ENCODE measurements around the gene ATXN1.

DNA sequence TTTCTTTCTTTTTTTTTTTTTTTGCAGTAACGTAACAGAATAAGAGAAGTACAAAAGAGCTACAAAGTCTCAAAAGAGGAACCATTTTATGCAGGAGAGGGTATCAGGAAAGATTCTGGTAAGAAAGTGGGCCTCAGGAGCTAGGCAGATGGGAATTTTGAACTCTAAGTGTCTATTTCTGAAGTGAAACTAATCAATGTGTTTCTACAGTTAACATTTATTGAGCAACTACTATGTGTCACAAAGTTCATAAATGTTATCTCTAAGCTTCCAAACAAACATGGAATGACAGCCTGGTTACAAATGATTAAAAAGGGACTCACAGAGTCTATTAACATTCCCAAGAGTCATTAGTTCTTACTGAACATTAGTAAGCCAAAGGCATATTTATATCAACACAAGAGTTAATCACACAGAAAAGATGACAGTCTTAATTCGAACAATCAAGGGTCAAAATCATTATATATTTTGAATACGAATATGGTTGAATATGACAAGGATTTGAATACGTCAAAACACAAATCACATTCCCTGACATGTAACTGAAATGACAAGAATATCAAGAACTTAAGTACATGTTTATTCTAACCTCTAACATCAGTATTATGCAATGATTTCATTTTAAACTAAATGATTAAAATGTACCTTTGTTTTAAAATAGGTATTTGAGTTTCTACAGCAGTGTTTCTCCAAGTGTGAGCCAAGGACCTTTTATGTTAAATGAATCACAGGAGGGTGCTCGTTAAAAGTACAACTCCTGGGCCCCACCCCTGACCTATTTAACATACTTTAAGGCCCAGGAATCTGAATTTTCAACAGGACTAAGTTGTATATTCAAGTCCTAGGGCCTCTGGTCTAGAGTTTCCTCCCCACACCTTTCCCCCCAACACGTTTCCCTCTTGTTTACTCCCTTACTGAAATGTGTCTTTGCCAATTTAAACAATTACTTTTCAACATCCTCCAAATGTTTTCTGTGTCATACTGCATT is 89.7 kb downstream of the ATXN1 start:
- TF ChIP-seq CTCF (IDR thresholded peaks at IDR 0.05) (no peak), POLR2A (IDR thresholded peaks at IDR 0.05) (no peak), POLR2AphosphoS5 (IDR thresholded peaks at IDR 0.05) (no peak)

Data from transverse colon (tissue), 4 donors.